Stomach (tissue), 4 donors: ENCODE data around the gene MRPL28.

ENCODE experiments used
- POLR2AphosphoS5 ChIP-seq, 3 donors: sonication (generic); formaldehyde crosslinking; IDR thresholded peaks; one replicate each; pipeline ENCODE4 v1.6.1; 2016; ENCODE audit warnings: antibody characterized with exemption in 3 of 3
- TF ChIP-seq, protein P1 (sequence below), 7 experiments: fragments of 450-650 bp in 4 of 7; fragments of 200-600 bp in 3 of 7; sonication (generic) in 3 of 7; IDR thresholded peaks; one replicate each; pipeline ENCODE4 v1.5.1; 2016 to 2019; ENCODE audit warnings: antibody characterized with exemption in 7 of 7, control low read depth in 2 of 7, mild to moderate bottlenecking in 1 of 7

DNA sequence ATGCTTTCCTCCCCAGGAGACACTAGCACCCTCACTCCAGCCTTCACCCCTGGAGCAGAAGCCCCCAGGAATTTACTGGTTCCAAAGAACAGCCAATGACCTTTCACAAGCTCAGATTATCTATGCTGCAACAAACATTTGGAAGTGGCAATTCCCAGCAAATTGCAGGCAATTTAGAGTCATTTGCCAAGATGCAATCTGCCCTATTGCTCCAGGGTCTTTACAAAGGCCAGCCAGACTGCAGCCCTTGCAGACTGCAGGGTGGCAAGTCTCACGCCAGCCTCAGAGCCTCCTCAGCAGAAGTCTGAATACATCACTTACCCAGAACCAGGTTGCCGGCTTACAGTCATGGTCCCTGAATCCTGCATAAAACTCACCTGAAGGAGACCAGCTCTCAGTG, 39.6 kb downstream of the MRPL28 start:
- TF ChIP-seq, protein P1, sequence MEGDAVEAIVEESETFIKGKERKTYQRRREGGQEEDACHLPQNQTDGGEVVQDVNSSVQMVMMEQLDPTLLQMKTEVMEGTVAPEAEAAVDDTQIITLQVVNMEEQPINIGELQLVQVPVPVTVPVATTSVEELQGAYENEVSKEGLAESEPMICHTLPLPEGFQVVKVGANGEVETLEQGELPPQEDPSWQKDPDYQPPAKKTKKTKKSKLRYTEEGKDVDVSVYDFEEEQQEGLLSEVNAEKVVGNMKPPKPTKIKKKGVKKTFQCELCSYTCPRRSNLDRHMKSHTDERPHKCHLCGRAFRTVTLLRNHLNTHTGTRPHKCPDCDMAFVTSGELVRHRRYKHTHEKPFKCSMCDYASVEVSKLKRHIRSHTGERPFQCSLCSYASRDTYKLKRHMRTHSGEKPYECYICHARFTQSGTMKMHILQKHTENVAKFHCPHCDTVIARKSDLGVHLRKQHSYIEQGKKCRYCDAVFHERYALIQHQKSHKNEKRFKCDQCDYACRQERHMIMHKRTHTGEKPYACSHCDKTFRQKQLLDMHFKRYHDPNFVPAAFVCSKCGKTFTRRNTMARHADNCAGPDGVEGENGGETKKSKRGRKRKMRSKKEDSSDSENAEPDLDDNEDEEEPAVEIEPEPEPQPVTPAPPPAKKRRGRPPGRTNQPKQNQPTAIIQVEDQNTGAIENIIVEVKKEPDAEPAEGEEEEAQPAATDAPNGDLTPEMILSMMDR (IDR thresholded peaks at IDR 0.05) = no peak
- TF ChIP-seq POLR2AphosphoS5 (IDR thresholded peaks at IDR 0.05) = no peak
